KOPT-K1 (cell line): ENCODE data around the gene CTSA.

Experiments
- H3K27ac ChIP-seq: fragments of 200-600 bp; sonication (generic); 2 replicates; pipeline ENCODE4 v1.5.1; 2016; ENCODE audit warnings: antibody characterized with exemption, mild to moderate bottlenecking, low read depth, low read length; ENCODE audit not compliant: poor library complexity, severe bottlenecking
- H3K36me3 ChIP-seq: fragments of 200-600 bp; sonication (generic); 2 replicates; pipeline ENCODE4 v1.5.1; 2017; ENCODE audit warnings: antibody characterized with exemption, mild to moderate bottlenecking, low read length, moderate library complexity; ENCODE audit not compliant: insufficient read depth
- H3K9me3 ChIP-seq: fragments of 200-600 bp; sonication (generic); 2 replicates; pipeline ENCODE4 v1.5.1; 2017; ENCODE audit warnings: antibody characterized with exemption, low read length, mild to moderate bottlenecking; ENCODE audit not compliant: insufficient read depth, poor library complexity, severe bottlenecking

The CTSA gene

DNA sequence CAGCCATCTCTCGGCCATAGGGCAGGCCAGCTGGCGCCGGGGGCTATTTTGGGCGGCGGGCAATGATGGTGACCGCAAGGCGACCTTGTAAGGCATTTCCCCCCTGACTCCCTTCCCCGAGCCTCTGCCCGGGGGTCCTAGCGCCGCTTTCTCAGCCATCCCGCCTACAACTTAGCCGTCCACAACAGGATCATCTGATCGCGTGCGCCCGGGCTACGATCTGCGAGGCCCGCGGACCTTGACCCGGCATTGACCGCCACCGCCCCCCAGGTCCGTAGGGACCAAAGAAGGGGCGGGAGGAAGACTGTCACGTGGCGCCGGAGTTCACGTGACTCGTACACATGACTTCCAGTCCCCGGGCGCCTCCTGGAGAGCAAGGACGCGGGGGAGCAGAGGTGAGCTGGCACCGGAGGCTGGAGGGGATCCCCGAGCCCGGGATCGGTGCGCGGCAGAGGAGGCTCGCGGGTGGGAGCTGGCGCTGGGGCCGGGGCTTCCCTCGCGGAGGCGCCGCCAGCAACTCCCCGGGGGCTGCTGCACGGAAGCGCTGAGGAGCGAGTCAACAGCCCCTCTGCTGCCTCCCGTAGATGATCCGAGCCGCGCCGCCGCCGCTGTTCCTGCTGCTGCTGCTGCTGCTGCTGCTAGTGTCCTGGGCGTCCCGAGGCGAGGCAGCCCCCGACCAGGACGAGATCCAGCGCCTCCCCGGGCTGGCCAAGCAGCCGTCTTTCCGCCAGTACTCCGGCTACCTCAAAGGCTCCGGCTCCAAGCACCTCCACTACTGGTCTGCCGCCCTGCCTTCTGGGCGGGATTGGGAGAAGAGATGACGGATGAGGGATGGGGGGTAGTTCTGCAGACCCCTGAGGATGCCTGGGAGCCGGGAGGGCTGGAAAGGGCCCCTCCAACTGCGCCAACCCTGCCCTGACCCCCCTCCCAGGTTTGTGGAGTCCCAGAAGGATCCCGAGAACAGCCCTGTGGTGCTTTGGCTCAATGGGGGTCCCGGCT is at the start of gene CTSA, which contains the start of gene NEURL2:
Gene CTSA, plus strand, starts transcription at position 351 of the 999 bp plus-strand sequence. Its CDS starts 234 bp downstream, at position 585.
Gene NEURL2, minus strand, starts transcription at position 224 of the 999 bp plus-strand sequence. Its CDS starts 217 bp downstream, at position 7.
- no peaks in the 10 kb centered on the region for H3K9me3 ChIP-seq
- H3K27ac ChIP-seq, result peak within 1 kb of the TSS; percentile 69
- H3K36me3 ChIP-seq, result peaks cover 38% of the 10 kb centered on the region

DNA sequence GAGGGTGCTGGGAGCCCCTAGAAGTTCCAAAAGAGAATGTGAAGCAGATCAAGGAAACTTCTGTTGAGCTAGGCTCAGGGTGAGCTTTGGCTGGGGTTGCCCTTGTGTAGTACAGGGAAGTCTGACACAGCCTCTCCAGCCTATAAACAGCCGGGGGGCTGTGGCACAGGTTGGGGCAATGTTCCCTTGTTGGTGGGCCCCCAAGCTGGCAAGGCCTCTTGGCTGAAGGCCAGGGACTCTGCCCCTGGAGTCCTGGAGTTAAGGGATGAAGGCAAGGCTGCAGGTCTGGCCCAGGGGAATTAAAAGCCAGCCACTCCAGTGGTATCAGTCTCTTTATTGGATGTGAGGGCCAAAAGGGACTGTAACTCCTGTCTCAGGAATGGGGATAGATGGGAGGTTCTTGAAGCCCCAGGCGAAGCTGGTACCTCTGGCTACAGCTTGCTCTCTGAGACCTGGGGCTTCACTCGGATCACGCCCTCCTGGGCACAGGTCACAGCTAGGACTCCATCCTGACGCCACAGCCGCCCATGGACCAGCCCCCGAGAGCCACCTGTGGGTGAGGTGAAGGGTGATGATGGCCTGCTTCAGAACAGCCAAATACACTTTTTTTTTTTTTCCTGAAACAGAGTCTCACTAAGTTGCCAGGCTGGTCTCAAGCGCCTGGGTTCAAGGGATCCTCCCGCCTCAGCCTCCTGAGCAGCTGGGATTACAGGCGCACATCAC is 49.6 kb upstream of the CTSA start:
- H3K27ac ChIP-seq, result no peak overlapping the region
- peaks cover 53% of the 10 kb centered on the region for H3K36me3 ChIP-seq
- H3K9me3 ChIP-seq, result no peaks in the 10 kb centered on the region

DNA sequence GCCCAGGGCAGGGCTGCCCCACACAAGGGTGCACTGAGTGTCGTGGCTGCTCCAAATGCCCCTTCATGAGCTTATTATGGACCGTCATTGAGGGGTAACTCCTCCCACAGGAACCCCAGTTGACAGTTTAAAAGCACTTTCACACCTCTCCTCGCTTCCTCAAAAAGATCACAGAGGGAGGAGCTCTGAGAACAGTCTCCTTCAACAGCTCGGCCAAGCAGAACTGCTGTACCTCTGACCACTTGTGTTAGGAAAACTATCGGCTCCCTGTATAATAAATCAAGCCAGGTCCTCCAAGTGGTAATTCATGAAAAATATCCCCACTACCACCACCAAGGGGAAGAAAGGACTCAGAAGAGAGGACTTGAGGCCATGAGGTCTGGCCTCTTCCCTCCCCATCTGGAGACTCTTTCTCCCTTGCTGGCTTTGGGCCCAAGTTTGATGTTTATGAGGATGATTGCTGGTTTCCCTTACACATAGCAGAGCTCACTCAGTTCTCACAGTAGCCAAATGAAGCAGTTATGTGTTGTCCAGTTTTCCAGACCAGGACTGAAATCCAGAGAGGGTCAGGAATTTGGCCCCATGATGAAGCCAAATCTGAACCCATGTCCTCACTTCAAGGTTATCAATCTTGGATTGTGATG is 48.8 kb upstream of the CTSA start:
- Histone ChIP-seq H3K27ac (no peak overlapping the region), H3K9me3 (no peaks in the 10 kb centered on the region), H3K36me3 (peaks cover 58% of the 10 kb centered on the region)

DNA sequence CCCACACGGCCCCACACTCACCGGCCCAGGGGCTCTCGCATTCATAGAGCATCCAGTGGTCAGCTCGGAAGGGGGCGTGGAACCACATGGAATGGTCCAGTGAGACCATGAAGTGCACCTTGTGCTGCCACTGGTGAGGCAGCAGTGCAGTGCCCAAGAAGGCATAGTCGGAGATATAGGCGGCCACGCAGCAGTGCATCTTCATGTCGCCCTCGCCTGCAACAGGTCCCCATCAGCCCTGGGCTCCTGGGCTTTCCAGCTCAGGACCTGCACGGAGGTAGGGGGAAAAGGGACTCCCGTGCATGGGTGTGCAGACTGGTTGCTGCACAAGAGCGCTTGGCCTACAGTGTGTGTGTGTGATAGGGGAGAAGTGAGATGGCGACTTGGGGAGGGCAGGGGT is 47.6 kb upstream of the CTSA start:
- peaks cover 65% of the 10 kb centered on the region for H3K36me3 ChIP-seq
- H3K27ac ChIP-seq, result no peak overlapping the region
- no peaks in the 10 kb centered on the region for H3K9me3 ChIP-seq

DNA sequence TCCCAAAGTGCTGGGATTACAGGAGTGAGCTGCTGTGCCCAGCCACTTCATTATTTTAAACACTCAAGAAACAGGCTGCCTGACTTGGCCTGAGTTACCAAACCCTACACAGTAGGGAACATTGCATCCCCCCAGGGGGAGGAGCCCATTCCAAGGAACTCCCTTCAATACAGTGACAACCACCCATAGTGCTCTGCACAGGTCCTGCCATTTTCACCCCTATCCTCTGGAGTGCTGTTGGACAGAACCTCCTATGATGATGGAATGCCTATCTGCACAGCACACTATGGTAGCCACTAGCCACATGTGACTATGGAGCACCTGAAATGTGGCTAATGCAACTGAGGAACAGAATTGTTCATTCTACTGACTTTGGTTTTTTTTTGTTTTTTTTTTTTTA is 45.7 kb upstream of the CTSA start:
- Histone ChIP-seq H3K36me3 (peaks cover 79% of the 10 kb centered on the region), H3K9me3 (no peaks in the 10 kb centered on the region), H3K27ac (no peak overlapping the region)

DNA sequence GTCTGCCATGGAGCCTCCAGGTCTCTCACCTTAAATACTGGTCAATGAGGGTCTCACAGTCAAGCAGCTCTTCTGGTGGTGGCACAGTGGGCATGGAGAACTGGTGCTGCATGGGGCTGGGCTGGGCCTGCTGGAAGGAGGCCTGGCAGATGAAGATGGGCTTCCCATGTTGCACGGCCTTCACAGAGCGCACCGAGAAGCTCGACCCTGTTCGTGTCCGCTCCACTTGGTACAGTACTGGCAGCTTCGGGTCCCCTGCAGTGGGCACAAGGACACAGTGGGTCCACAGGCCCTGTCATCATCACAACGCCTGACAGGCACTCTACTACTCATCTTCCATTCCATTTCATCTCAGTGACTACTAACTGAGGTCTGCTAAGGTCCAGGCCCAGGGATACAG is 42.7 kb upstream of the CTSA start:
- Histone ChIP-seq H3K36me3 (peaks cover 84% of the 10 kb centered on the region), H3K27ac (no peak overlapping the region), H3K9me3 (no peaks in the 10 kb centered on the region)

DNA sequence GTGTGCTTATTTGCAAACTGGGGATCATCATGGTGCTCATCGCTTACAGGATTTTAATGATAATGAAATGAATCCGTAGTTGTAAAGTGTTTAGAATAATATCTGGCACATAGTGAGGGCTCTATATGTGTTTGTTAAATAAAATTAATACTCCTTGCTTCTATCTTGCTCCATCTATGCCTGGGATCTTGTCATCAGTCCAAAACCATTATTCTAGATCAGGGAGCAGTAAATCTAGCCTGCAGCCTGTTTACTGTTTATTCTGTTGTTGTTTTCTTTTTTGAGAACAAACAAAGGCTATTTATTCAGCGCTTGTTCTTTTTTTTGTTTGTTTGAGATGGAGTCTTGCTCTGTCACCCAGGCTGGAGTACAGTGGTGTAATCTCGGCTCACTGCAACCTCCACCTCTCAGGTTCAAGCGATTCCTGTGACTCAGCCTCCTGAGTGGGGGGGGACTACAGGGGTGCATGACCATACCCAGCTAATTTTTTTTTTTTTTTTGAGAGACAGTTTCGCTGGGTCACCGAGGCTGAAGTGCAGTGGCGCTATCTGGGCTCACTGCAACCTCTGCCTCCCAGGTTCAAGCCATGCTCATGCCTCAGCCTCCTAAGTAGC is 42.1 kb upstream of the CTSA start:
- Histone ChIP-seq H3K27ac (no peak overlapping the region), H3K9me3 (no peaks in the 10 kb centered on the region), H3K36me3 (peaks cover 82% of the 10 kb centered on the region)

DNA sequence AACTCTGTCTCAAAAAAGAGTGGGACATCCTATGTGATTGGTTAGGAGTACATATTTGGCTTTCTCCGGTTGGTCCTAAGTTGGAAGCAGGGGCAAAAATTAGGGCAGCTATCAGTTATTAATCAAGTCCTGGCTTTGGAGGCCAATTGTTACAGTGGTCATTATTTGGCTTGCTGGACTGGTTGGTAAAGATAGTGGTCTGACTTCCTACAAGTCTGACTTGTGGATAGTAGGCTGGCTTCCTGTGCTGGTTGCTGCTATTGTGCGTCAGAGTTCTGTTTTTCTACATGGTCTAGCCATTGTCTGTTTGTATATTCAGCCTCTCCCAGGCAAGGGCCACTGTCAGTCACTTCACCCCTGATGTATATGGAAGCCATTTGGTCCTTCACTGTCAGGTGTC is 40.9 kb upstream of the CTSA start:
- H3K9me3 ChIP-seq, result no peaks in the 10 kb centered on the region
- H3K27ac ChIP-seq, result no peak overlapping the region
- H3K36me3 ChIP-seq, result peaks cover 78% of the 10 kb centered on the region

DNA sequence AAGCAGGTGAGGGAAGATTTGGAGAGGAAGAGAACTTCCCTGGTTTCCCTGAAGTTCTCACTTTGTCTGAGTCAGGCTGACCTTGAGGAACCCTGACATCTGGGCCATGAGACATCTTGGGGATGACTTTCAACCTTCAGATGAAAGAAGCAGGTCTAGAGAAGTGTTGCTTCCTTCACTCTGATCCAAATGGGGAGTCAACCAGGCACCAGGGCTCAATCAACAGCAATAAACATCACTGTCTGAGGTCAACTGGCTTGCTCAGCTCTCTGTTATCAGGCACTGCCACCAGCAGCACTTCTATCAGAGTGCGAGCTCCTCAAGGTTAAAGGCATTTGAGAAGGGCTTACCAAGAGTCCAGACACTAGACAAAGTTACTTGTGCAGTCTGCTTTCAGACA is 40.2 kb upstream of the CTSA start:
- no peaks in the 10 kb centered on the region for H3K9me3 ChIP-seq
- H3K27ac ChIP-seq, result no peak overlapping the region
- H3K36me3 ChIP-seq, result peaks cover 71% of the 10 kb centered on the region

DNA sequence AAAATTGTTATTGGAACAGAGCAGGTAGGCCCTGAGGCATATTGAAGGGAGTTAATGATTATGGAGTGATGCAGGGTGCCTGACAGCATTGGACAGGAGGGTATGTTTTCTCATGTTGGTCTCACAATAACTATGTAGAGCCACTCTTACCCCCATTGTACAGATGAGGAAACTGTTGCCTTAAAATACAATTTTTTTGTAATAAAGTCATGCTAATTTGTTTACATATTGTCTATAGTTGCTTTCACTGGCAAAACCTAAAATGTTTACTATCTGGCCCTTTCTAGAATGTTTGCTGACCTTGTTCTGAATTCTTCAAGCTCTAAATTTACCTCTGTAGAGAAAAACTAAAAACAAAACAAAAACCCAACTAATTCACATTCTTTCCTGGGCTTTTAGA is 39.6 kb upstream of the CTSA start:
- Histone ChIP-seq H3K27ac (no peak overlapping the region), H3K9me3 (no peaks in the 10 kb centered on the region), H3K36me3 (peaks cover 66% of the 10 kb centered on the region)

DNA sequence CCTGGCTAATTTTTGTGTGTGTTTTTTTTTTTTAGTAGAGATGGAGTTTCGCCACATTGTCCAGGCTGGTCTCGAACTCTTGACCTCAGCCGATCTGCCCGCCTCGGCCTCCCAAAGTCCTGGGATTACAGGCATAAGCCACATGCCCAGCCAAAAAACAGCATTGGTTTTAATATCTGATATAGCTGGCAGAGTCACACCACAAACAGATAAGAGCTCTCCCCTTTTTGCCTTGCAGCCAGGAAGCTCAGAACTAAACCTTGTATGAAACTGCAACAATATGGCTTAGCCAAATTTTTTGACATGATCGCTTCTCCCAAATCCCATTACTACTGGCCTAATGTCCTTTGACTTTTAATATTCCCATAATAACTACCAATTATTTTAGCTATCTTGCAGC is 38.8 kb upstream of the CTSA start:
- Histone ChIP-seq H3K9me3 (no peaks in the 10 kb centered on the region), H3K27ac (no peak overlapping the region), H3K36me3 (peaks cover 60% of the 10 kb centered on the region)

DNA sequence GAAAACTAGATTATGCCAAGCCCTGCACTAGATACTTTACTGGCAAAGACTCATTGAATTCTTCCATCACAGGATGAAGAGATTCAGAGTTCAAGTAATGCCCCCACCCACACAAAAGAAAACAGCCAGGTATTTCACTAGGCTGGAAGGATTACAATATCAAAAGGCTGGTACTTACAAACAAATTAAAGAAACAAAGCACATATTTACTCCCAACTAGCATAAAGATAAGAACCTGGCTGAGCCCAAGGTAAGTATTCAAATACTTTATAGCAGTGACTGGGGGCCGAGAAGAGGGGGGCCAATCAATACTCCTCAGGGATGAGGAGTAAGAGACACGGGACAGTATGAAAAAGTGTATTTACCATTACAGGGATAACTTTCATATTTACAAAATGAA is 37.7 kb upstream of the CTSA start:
- peaks cover 52% of the 10 kb centered on the region for H3K36me3 ChIP-seq
- no peaks in the 10 kb centered on the region for H3K9me3 ChIP-seq
- H3K27ac ChIP-seq, result no peak overlapping the region

DNA sequence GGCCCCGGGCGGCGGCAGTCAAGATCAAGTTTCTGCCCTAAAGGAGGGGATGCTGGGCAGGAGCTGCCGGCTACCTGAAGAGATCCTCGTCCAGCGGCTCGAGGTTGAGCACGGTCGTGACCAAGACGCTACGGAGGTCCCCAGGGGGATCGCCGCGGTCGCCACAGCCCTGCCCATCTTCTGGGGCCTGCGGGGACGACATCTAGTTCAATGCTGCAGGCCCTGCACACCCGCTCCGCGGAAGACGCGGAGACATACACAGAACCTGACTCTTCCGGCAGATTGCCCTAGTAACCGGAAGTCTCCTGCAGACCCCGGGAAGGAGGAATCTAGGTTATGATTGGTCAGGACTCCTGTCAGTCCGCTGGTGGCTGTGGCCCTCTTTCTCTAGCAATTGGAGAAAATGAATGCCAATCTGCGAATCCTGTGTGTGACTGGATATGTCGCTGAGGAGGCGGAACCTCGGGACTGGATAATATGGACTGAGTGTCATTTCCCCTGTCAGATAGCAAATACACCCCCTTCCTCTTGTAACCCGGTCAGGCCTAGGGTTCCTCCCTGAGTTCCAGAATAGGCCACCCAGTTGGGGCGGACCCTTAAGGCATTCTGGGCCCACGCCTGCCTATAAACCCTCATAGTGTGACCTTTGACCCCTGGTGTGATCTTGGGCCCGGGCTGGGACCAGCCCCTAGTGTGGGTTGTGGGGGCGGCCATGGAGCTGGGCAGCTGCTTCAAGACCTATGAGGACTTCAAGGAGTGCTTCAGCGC is 33.8 kb upstream of the CTSA start, which contains the start of the genes ACOT8 and ZSWIM3:
Gene ACOT8, minus strand, starts transcription at position 279 of the 768 bp plus-strand sequence. Its CDS starts 77 bp downstream, at position 202.
Gene ZSWIM3, plus strand, starts transcription at position 501 of the 768 bp plus-strand sequence. Its CDS starts 212 bp downstream, at position 713.
- Histone ChIP-seq H3K36me3 (peaks cover 23% of the 10 kb centered on the region), H3K27ac (peak within 1 kb of the TSS; percentile 84), H3K9me3 (no peaks in the 10 kb centered on the region)

DNA sequence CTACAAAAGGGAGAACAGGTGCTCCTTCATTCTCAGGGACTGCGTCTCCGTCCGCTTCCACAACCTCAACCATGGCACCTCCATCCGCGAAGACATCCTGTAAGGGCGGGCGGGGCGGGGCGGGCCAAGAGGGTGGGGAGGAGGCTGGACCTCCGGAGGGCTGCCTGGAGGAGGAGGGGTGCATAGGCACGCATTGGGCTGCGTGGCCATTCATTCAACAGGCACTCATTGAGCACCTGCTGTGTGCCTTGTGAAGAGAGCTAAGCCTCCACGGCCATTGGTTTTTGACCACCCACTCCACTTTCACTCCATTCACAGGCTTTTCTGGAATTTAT is 33.3 kb upstream of the CTSA start:
- Histone ChIP-seq H3K36me3 (peaks cover 18% of the 10 kb centered on the region), H3K9me3 (no peaks in the 10 kb centered on the region), H3K27ac (peak overlapping the region; percentile 84)
